Upper lobe of left lung (tissue), 6 donors: ENCODE data around the gene USP2. TPM values are rescaled to one million over a fixed set of nuclear protein-coding genes. Genes with fewer than 3 reads are reported as not detected.

Source experiments
- ATAC-seq, 2 donors: fragments of 200-7000 bp; cut with Tn5 transposase; one replicate each; pipeline ENCODE4 v1.9.1; 2022; ENCODE audit warnings: mild to moderate bottlenecking in 2 of 2, moderate library complexity in 2 of 2; ENCODE audit not compliant: low FRiP score in 2 of 2
- DNase-seq, 2 donors: peaks; one replicate each; pipeline ENCODE4 v3.0.0-alpha.2; 2019 to 2020
- H3K27ac ChIP-seq, 4 donors: fragments of 200-600 bp; sonication (generic); one replicate each; pipeline ENCODE4 v1.5.1; 2016 to 2019
- H3K27me3 ChIP-seq, 4 donors: fragments of 200-600 bp; sonication (generic); one replicate each; pipeline ENCODE4 v1.5.1; 2017 to 2019
- H3K36me3 ChIP-seq, 4 donors: fragments of 200-600 bp; sonication (generic); one replicate each; pipeline ENCODE4 v1.5.1; 2016 to 2019
- H3K4me1 ChIP-seq, 4 donors: fragments of 200-600 bp; sonication (generic); one replicate each; pipeline ENCODE4 v1.5.1; 2018 to 2019
- H3K4me3 ChIP-seq, 4 donors: fragments of 200-600 bp; sonication (generic); one replicate each; pipeline ENCODE4 v1.5.1; 2017 to 2019; ENCODE audit warnings: mild to moderate bottlenecking in 2 of 4, moderate library complexity in 1 of 4
- H3K9me3 ChIP-seq, 4 donors: fragments of 200-600 bp; sonication (generic); one replicate each; pipeline ENCODE4 v1.5.1; 2018 to 2019
- CTCF ChIP-seq, 6 experiments: fragments of 450-650 bp in 4 of 6; fragments of 200-600 bp in 2 of 6; sonication (generic) in 2 of 6; IDR thresholded peaks; one replicate each; pipeline ENCODE4 v1.5.1; 2016 to 2019; ENCODE audit warnings: antibody characterized with exemption in 6 of 6
- EP300 ChIP-seq, 4 donors: sonication (generic); formaldehyde crosslinking; IDR thresholded peaks; one replicate each; pipeline ENCODE4 v1.5.1; 2017; ENCODE audit warnings: antibody characterized with exemption in 4 of 4, control low read depth in 2 of 4
- POLR2A ChIP-seq, 4 donors: fragments of 450-650 bp; IDR thresholded peaks; one replicate each; pipeline ENCODE4 v1.5.1; 2016 to 2017; ENCODE audit warnings: antibody characterized with exemption in 4 of 4, mild to moderate bottlenecking in 2 of 4
- POLR2AphosphoS5 ChIP-seq, 2 donors: sonication (generic); formaldehyde crosslinking; IDR thresholded peaks; one replicate each; pipeline ENCODE4 v1.5.1; 2017; ENCODE audit warnings: antibody characterized with exemption in 2 of 2
- WGBS, 2 donors: methylation state at CpG; one replicate each; pipeline ENCODE4 v1.1.5; 2017 to 2018; 5-methylcytosine and 5-hydroxymethylcytosine counted together
- total RNA-seq, 6 donors: library from RNA; depleted of rRNA in 4 of 6; stranded (reverse); fragments of >200 nt in 4 of 6; gene quantifications; one replicate each; pipeline versions ENCODE4 v1.1.0 to v1.2.1, GENCODE V29; 2016 to 2021
- donor health status: DM: no; HTN: no; CAD: no; lungs with moderate emphysema.
- donor health status: DM: no; HTN: yes; CAD: no; lungs with severe emphysema.

USP2 gene
- total RNA-seq, 6 donors from 2014 or later, result 1.7 to 5.0 (median 3.0) TPM

- TF ChIP-seq EP300 (IDR thresholded peaks at IDR 0.05) (no peak), POLR2A (IDR thresholded peaks at IDR 0.05) (no peak), POLR2AphosphoS5 (IDR thresholded peaks at IDR 0.05) (no peak), CTCF (IDR thresholded peaks at IDR 0.05) (no peak)
- ATAC-seq, result no peak
- Histone ChIP-seq H3K36me3 (no peaks in the 10 kb centered on the region), H3K4me1 (peaks cover 23 to 35% (median 28%) of the 10 kb centered on the region in 4 donors), H3K4me3 (no peak overlapping the region), H3K9me3 (no peaks in the 10 kb centered on the region), H3K27me3 (peaks cover 0 to 11% (median 3%) of the 10 kb centered on the region in 4 donors), H3K27ac (no peak overlapping the region)
- DNase-seq, result no peak
- 80 to 86% methylated on average over 4 of the region's 4 CpGs for WGBS, 2 donors
Observed at GRCh38 chr11:119324189-119324588, 57.3 kb downstream of the USP2 start.

GRCh38 chr11:119323532-119324033 is 57.9 kb downstream of the USP2 start:
- Histone ChIP-seq H3K27ac (no peak overlapping the region), H3K4me3 (no peak overlapping the region), H3K27me3 (peaks cover 0 to 11% (median 3%) of the 10 kb centered on the region in 4 donors), H3K4me1 (peaks cover 27 to 41% (median 32%) of the 10 kb centered on the region in 4 donors), H3K9me3 (no peaks in the 10 kb centered on the region), H3K36me3 (no peaks in the 10 kb centered on the region)
- TF ChIP-seq CTCF (IDR thresholded peaks at IDR 0.05), result peak; percentile 53 to 88 (median 70)
- TF ChIP-seq EP300 (IDR thresholded peaks at IDR 0.05), result no peak
- ATAC-seq, result peak; percentile 7 to 47
- DNase-seq, result peak in 1 of 2 donors; percentile 68
- WGBS, 2 donors, result 19 to 24% methylated on average over 8 of the region's 8 CpGs

GRCh38 chr11:119322921-119323531 is 58.5 kb downstream of the USP2 start:
- TF ChIP-seq CTCF (IDR thresholded peaks at IDR 0.05) (no peak), POLR2A (IDR thresholded peaks at IDR 0.05) (no peak), POLR2AphosphoS5 (IDR thresholded peaks at IDR 0.05) (no peak), EP300 (IDR thresholded peaks at IDR 0.05) (no peak)
- ATAC-seq, result no peak
- Histone ChIP-seq H3K27ac (peak overlapping the region in 2 of 4 donors; percentile 91 to 96), H3K36me3 (no peaks in the 10 kb centered on the region), H3K9me3 (no peaks in the 10 kb centered on the region), H3K4me3 (no peak overlapping the region), H3K27me3 (peaks cover 0 to 11% (median 3%) of the 10 kb centered on the region in 4 donors), H3K4me1 (peaks cover 30 to 46% (median 37%) of the 10 kb centered on the region in 4 donors)
- peak in 1 of 2 donors; percentile 36 for DNase-seq
- 80 to 85% methylated on average over 20 of the region's 20 CpGs for WGBS, 2 donors

GRCh38 chr11:119322360-119322739 is 59.1 kb downstream of the USP2 start:
- peaks cover 34 to 53% (median 44%) of the 10 kb centered on the region in 4 donors for H3K4me1 ChIP-seq

More at GRCh38 chr11:119322360-119322739, 59.1 kb downstream of the USP2 start:
- Histone ChIP-seq H3K27ac (peak overlapping the region in 3 of 4 donors; percentile 88 to 96 (median 91)), H3K27me3 (peaks cover 0 to 14% (median 5%) of the 10 kb centered on the region in 4 donors), H3K9me3 (no peaks in the 10 kb centered on the region), H3K4me3 (no peak overlapping the region), H3K36me3 (no peaks in the 10 kb centered on the region)
- 49 to 53% methylated on average over 6 of the region's 6 CpGs for WGBS, 2 donors
- ATAC-seq (no peak), DNase-seq (no peak)
- peak in 2 of 6 experiments; percentile 20 to 23 for TF ChIP-seq CTCF (IDR thresholded peaks at IDR 0.05)
- no peak for TF ChIP-seq POLR2AphosphoS5 (IDR thresholded peaks at IDR 0.05)
